GM23248 (cell line): ENCODE results near the gene MYO1E.

Experiments
- EZH2 ChIP-seq: fragments of 200-600 bp; sonication (generic); IDR thresholded peaks from 2 replicates; pipeline ENCODE4 v1.6.1; 2018; ENCODE audit warnings: antibody characterized with exemption, mild to moderate bottlenecking; ENCODE audit not compliant: insufficient read depth, poor library complexity, severe bottlenecking
- EZH2phosphoT487 ChIP-seq: fragments of 200-600 bp; sonication (generic); IDR thresholded peaks from 2 replicates; pipeline ENCODE4 v1.6.1; 2018; ENCODE audit warnings: antibody characterized with exemption, moderate library complexity, mild to moderate bottlenecking, low read depth; ENCODE audit not compliant: insufficient read depth

DNA sequence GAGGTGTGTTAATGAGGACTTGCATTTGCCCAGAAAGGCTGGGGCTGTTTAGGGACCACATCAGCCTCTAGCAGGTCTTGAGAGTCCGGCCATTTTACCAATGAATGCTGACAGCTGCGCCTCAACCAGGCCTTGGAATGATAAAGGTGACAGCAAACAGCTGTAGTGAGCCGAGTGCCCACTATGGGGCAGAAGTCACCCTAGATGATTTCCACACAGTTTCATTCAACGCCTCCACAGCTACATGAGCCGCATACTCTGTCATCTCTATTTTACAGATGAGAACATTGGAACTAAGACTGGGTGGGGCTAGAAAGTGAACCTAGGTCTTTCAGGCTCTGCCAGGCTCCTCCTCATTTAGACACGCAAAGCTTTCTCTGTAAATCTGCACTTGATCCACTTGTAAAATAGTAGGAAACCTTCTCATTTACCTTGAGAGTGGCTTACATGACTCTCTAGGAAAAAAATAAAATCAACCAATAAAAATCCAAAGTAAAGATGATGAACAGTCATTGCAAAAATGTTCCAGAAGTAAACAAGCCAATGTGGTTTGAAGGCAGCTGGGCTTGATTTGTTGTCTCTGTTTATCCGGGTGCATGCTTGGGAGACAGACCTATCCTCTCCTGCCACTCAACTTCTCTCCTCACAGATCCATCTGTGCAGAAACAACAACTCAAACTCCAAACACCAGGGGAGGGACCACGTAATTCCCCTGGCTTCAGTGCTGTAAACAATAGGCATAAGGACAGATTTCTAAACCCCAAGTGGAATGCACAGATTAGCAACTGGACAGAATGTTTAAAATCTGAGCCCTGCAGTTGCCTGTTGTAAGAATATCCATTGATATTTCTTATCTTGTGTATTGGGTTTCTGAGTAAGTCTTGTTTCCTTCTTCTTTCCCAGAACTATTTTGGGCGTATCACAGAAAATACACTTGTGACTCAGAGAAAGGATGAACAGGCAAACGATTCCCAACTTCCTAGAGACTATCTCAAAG, 197.5 kb downstream of the MYO1E start:
- no peak for TF ChIP-seq EZH2
- no peak for TF ChIP-seq EZH2phosphoT487
